CD4-positive, alpha-beta T cell (primary cell): ENCODE results near the gene RNF157. TPM values are rescaled to one million over a fixed set of nuclear protein-coding genes. Genes with fewer than 3 reads are reported as not detected.

Experiments
- ATAC-seq: fragments of 200-7000 bp; cut with Tn5 transposase; one replicate; pipeline ENCODE4 v1.10.0; 2022; ENCODE audit warnings: mild to moderate bottlenecking; ENCODE audit not compliant: poor library complexity
- CTCF ChIA-PET: fragments of 350-600 bp; sonication (Branson Sonifier 250); formaldehyde crosslinking; loops from one replicate; lab custom pipeline; 2021; ENCODE audit warnings: antibody characterized with exemption, inconsistent platforms; lab: Charles Lee
- POLR2A ChIA-PET: fragments of 350-600 bp; sonication (Branson Sonifier 250); formaldehyde crosslinking; loops from one replicate; lab custom pipeline; 2021; ENCODE audit warnings: antibody characterized with exemption, inconsistent platforms; lab: Charles Lee
- DNase-seq, 14 experiments: peaks; one replicate each; pipeline ENCODE4 v3.0.0-alpha.2; 2013 to 2020; ENCODE audit warnings: mixed read lengths in 2 of 14
- H3K27ac ChIP-seq, 2 donors: one replicate each; pipeline versions ENCODE4 v1.5.1 to v1.7.0; 2013; ENCODE audit warnings: low read length in 2 of 2, low read depth in 1 of 2, mild to moderate bottlenecking in 1 of 2
- H3K27me3 ChIP-seq, 2 experiments: 1 replicate in 1 of 2; 2 replicates in 1 of 2; pipeline versions ENCODE4 v1.6.1 to v1.7.0; 2013; ENCODE audit warnings: low read length in 2 of 2, control low read depth in 1 of 2, mild to moderate bottlenecking in 1 of 2, moderate library complexity in 1 of 2; ENCODE audit not compliant: insufficient read depth in 2 of 2, control insufficient read depth in 1 of 2
- H3K36me3 ChIP-seq: one replicate; pipeline ENCODE4 v1.6.1; 2013; ENCODE audit warnings: low read length, control low read depth; ENCODE audit not compliant: insufficient read depth
- H3K4me1 ChIP-seq: one replicate; pipeline ENCODE4 v1.6.1; 2013; ENCODE audit warnings: low read length, control low read depth; ENCODE audit not compliant: insufficient read depth
- H3K4me3 ChIP-seq: one replicate; pipeline ENCODE4 v1.5.1; 2013; ENCODE audit warnings: mild to moderate bottlenecking, low read length, moderate library complexity
- H3K9me3 ChIP-seq, 2 experiments: 1 replicate in 1 of 2; 2 replicates in 1 of 2; pipeline versions ENCODE4 v1.6.1 to v1.7.0; 2013; ENCODE audit warnings: low read length in 2 of 2, mild to moderate bottlenecking in 2 of 2, control low read depth in 1 of 2, moderate library complexity in 1 of 2; ENCODE audit not compliant: control insufficient read depth in 1 of 2, insufficient read depth in 1 of 2
- H3K27ac Mint-ChIP-seq: one replicate; pipeline ENCODE4 v1.8.0; 2020; ENCODE audit warnings: mixed read lengths
- H3K27me3 Mint-ChIP-seq: one replicate; pipeline ENCODE4 v1.8.0; 2021; ENCODE audit warnings: mixed read lengths
- H3K36me3 Mint-ChIP-seq: one replicate; pipeline ENCODE4 v1.8.0; 2021; ENCODE audit warnings: low read depth, mixed read lengths
- H3K4me1 Mint-ChIP-seq: one replicate; pipeline ENCODE4 v1.8.0; 2021; ENCODE audit warnings: low read depth, mixed read lengths
- H3K4me3 Mint-ChIP-seq: one replicate; pipeline ENCODE4 v1.8.0; 2020; ENCODE audit warnings: mild to moderate bottlenecking, mixed read lengths
- H3K9me3 Mint-ChIP-seq: one replicate; pipeline ENCODE4 v1.8.0; 2020; ENCODE audit warnings: mixed read lengths
- intact Hi-C, 2 experiments: fragments of 100-400 bp; cut with DNase I in 1 of 2; cut with micrococcal nuclease in 1 of 2; formaldehyde crosslinking; loops; one replicate each; pipeline versions ENCODE4 v1.15.1 to v1.9.0; 2023 to 2025; cut with DNase I, micrococcal nuclease
- total RNA-seq, 174 experiments: library from RNA in 2 of 174; stranded (reverse) in 2 of 174; gene quantifications; one replicate each; pipeline ENCODE4 v1.2.3 and lab custom pipeline; 2021 to 2026
- TF ChIP-seq, protein P1 (sequence below): fragments of 200-600 bp; IDR thresholded peaks from one replicate; pipeline ENCODE4 v1.8.0; 2022; ENCODE audit warnings: antibody characterized with exemption, mild to moderate bottlenecking

RNF157 gene
- total RNA-seq, 2 experiments from 2014 or later = 18.5 to 21.1 TPM

DNA sequence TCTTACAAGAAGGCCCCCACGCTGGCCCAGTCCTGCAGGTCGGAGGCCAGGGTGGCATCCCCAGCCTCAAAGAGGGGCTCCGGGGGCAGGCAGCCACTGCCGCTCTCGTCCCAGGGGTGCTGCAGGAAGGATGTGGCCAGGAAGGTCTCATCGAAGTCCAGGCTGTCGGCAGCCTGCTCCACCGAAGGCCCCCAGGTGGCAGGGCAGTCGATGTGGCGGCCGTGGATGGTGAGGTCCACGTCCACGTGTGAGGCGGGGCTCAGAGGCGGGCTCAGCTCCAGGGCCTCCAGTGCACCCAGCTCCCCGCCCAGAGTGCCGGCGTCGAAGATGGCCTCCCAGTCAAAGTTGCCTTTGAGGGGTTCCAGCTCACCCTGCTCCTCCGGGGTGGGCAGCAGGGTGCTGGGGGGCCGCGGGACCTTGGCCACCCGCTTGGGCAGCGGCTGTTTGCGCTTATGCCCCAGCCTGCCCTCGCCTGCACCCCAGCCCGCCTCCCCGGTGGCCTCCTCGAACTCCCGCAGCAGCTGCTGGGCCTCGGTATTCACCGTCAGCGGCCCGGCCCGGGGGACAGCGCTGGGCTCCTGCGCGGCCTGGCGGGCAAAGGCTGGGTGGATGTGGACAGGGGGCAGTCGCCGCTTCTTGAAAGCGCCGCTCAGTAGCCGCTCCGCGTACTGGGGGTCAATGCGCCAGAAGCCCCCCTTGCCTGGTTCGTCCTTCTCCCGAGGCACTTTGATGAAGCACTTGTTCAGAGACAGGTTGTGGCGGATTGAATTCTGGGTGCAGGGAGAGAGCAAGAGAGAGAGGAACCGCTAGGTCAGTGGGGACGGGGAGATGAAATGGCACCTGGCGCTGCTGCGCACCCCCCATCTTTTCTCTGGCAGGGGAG lies 102.7 kb downstream of the RNF157 start:
- Mint-ChIP-seq H3K4me3 (no peak overlapping the region), H3K9me3 (no peaks in the 10 kb centered on the region), H3K4me1 (peaks cover 38% of the 10 kb centered on the region), H3K27ac (no peak overlapping the region), H3K27me3 (peaks cover 10% of the 10 kb centered on the region), H3K36me3 (no peaks in the 10 kb centered on the region)
- ATAC-seq (no peak), DNase-seq (no peak)
- TF ChIP-seq, protein P1, sequence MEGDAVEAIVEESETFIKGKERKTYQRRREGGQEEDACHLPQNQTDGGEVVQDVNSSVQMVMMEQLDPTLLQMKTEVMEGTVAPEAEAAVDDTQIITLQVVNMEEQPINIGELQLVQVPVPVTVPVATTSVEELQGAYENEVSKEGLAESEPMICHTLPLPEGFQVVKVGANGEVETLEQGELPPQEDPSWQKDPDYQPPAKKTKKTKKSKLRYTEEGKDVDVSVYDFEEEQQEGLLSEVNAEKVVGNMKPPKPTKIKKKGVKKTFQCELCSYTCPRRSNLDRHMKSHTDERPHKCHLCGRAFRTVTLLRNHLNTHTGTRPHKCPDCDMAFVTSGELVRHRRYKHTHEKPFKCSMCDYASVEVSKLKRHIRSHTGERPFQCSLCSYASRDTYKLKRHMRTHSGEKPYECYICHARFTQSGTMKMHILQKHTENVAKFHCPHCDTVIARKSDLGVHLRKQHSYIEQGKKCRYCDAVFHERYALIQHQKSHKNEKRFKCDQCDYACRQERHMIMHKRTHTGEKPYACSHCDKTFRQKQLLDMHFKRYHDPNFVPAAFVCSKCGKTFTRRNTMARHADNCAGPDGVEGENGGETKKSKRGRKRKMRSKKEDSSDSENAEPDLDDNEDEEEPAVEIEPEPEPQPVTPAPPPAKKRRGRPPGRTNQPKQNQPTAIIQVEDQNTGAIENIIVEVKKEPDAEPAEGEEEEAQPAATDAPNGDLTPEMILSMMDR = no peak
- ChIA-PET CTCF (no interaction called here), POLR2A (interaction anchor here (1.3 kb wide), 1 partner anchor 11 kb away, joined by 4 read pairs; no protein-coding TSS in a partner anchor)
- H3K36me3 ChIP-seq = no peaks in the 10 kb centered on the region
- peaks cover 8 to 11% of the 10 kb centered on the region in 2 experiments for H3K27me3 ChIP-seq
- H3K4me3 ChIP-seq = no peak overlapping the region
- intact Hi-C loops = no loop called here
- no peak overlapping the region for H3K27ac ChIP-seq
- H3K9me3 ChIP-seq = no peaks in the 10 kb centered on the region
- H3K4me1 ChIP-seq = peaks cover 47% of the 10 kb centered on the region

DNA sequence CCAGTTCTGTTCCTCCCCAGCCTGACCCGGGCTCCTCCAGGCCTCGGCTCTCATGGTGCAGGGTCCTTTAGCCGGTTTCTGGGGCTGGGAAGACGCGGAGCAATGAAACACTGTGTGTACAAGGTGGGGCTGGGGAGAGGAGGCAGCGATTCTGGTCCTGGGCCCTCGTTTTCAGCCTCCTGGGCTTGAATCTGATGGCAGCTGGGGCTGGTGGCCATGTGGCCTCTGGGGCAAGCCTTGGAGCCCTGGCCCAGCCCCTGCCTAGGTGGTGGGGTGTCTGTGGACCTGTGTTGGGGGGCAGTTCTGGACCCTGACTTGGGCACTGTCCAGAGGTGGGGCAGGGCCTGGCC lies 103.3 kb downstream of the RNF157 start:
- ATAC-seq = no peak
- Histone ChIP-seq H3K27ac (no peak overlapping the region), H3K4me3 (no peak overlapping the region), H3K27me3 (peaks cover 8 to 11% of the 10 kb centered on the region in 2 experiments), H3K4me1 (peaks cover 41% of the 10 kb centered on the region), H3K9me3 (no peaks in the 10 kb centered on the region), H3K36me3 (no peaks in the 10 kb centered on the region)
- DNase-seq = no peak
- ChIA-PET POLR2A (interaction anchor here (1.3 kb wide), 1 partner anchor 11 kb away, joined by 4 read pairs; no protein-coding TSS in a partner anchor), CTCF (no interaction called here)
- Mint-ChIP-seq H3K4me1 (peaks cover 32% of the 10 kb centered on the region), H3K27me3 (peaks cover 10% of the 10 kb centered on the region), H3K27ac (no peak overlapping the region), H3K9me3 (no peaks in the 10 kb centered on the region), H3K36me3 (no peaks in the 10 kb centered on the region), H3K4me3 (no peak overlapping the region)
- intact Hi-C loops = no loop called here
- TF ChIP-seq, protein P1 = no peak

DNA sequence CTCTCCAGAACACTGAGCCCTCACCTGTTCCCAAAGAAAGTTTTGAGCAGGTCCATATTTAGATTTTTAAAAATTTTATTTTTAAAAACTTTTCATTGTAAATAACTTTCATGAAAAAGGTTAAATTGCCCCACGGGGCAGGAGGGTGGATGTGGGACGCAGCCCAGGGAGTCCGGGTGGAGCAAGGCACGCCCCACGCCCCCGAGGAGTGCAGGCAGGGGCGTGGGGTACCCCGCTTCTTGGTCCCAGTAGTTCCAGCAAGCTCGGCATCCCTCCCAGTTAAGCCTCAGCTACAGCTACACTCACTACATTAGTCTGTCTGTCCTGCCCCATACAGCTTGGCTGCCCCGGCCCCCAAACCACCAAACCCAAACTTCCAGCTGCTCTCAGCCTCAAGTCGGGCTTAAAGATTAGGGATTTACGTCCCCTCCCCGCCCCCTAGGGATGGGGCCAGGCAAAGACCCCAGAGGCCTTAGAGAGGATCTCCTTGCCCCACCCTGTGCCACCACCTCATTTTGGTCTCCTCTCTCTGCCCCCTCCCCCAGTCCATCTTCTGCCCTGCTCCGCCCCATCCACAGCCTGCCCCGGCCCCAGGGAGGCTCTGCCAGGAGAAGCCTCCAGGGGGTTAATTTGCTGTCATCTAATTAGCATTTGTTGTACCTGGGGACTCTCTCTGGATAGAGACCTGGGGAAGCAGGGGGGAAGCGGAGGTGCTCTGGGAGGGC lies 103.9 kb downstream of the RNF157 start:
- TF ChIP-seq, protein P1 = no peak
- H3K27me3 Mint-ChIP-seq = peaks cover 10% of the 10 kb centered on the region
- no peak overlapping the region for H3K27ac ChIP-seq
- CTCF ChIA-PET = no interaction called here
- POLR2A ChIA-PET = interaction anchor here (1.3 kb wide), 1 partner anchor 10 kb away, joined by 4 read pairs; no protein-coding TSS in a partner anchor
- no peaks in the 10 kb centered on the region for H3K36me3 Mint-ChIP-seq
- no peaks in the 10 kb centered on the region for H3K36me3 ChIP-seq
- H3K9me3 Mint-ChIP-seq = no peaks in the 10 kb centered on the region
- DNase-seq (no peak), ATAC-seq (no peak)
- H3K4me1 Mint-ChIP-seq = peaks cover 27% of the 10 kb centered on the region
- H3K4me1 ChIP-seq = peaks cover 36% of the 10 kb centered on the region
- intact Hi-C loops = no loop called here
- H3K4me3 ChIP-seq = no peak overlapping the region
- H3K9me3 ChIP-seq = no peaks in the 10 kb centered on the region
- peaks cover 8 to 11% of the 10 kb centered on the region in 2 experiments for H3K27me3 ChIP-seq
- no peak overlapping the region for H3K4me3 Mint-ChIP-seq
- no peak overlapping the region for H3K27ac Mint-ChIP-seq
